ENCODE results near the gene KMT2C.
"Not testable (repeated sequence)": the region's sequence is repeated elsewhere in the genome, so short reads cannot be mapped to it uniquely, and the experiment has no call there.

DNA sequence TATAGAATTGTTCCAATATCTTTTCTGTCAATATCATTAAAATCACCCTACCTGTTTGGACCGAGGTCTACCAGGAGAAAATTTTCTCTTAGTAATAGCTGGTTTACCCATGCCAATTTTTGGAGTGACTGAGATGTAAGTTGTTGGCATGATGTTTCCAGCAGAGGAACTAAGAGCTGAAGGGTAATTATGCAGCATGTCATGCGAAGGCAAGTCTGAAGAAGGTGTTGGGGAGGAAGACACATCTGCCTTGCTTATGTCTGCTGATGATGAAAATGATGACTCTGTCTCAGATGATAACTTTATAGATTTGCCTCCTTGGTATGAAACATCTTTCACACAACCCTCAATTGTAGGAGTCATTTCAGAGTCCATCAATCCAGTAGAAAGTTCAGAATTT, 188.0 kb downstream of the KMT2C start:
- not testable (repeated sequence) for TF ChIP-seq EZH2 (IDR thresholded peaks at IDR 0.05; ENCODE audit: insufficient read depth, poor library complexity, severe bottlenecking); EZH2phosphoT487 (IDR thresholded peaks at IDR 0.05; ENCODE audit: insufficient read depth, low read depth)
